Coronary artery (tissue), 2 donors: ENCODE data around the gene BIRC3.

Experiments
- DNase-seq: peaks from one replicate; pipeline ENCODE4 v3.0.0-alpha.2; 2017; ENCODE audit warnings: low spot score
- H3K27ac ChIP-seq, 2 donors: fragments of 200-600 bp; sonication (generic); one replicate each; pipeline ENCODE4 v1.5.1; 2016 to 2019
- H3K4me3 ChIP-seq: fragments of 200-600 bp; sonication (generic); 2 replicates; pipeline ENCODE4 v1.5.1; 2016; ENCODE audit warnings: mild to moderate bottlenecking, moderate library complexity
- CTCF ChIP-seq: fragments of 200-600 bp; sonication (generic); IDR thresholded peaks from one replicate; pipeline ENCODE4 v1.5.1; 2019; ENCODE audit warnings: antibody characterized with exemption

BIRC3 gene

GRCh38 chr11:102385085-102386007 is 68.1 kb downstream of the BIRC3 start:
- no peak for DNase-seq
- no peak overlapping the region for H3K4me3 ChIP-seq
- TF ChIP-seq CTCF = no peak
- H3K27ac ChIP-seq = no peak overlapping the region

- H3K4me3 ChIP-seq = no peak overlapping the region
- no peak for TF ChIP-seq CTCF
- no peak for DNase-seq
- H3K27ac ChIP-seq = no peak overlapping the region
Measured at GRCh38 chr11:102386136-102386734, 69.0 kb downstream of the BIRC3 start.

GRCh38 chr11:102387043-102387781 is 69.9 kb downstream of the BIRC3 start:
- no peak for DNase-seq
- no peak overlapping the region for H3K27ac ChIP-seq
- TF ChIP-seq CTCF = no peak
- H3K4me3 ChIP-seq = no peak overlapping the region
